ENCODE results near the gene PWWP2B.

PWWP2B gene

DNA sequence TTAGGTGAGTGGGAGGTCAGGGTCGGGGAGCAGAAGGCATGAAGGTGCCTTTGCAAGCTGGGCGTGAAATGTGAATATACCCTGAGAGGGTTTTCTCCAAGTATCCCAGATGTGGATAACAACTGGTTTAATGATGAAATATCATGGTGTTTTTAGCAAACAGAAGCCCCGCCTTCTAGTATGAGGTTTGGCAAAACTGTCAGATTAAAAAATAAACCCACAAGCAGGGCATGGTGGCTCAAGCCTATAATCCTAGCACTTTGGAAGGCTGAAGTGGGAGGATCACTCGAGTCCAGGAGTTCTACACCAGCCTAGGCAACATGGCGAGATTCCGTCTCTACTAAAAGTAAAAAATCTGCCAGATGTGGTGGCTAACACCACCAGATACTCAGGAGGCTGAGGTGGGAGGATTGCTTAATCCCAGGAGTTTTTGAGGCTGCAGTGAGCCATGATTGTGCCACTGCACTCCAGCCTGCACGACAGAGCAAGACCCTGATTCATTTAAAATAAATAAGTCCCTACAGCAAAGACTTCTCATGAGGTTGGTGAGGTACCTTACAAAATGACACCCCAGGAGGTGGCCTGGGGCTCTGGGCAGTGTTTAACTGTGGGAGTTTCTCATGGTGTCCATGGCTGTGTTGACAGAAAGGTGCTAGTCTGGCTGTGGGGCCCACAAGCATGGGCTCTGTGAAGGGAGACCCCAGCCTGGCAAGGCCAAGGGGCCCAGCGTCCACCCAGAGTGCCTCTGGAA is 6.7 kb upstream of the PWWP2B start:
- Histone ChIP-seq H3K36me3 (ENCODE audit: control insufficient read depth, insufficient read depth, low read length, severe bottlenecking) (no peaks in the 10 kb centered on the region), H3K9me3 (ENCODE audit: control insufficient read depth, low read length) (no peaks in the 10 kb centered on the region), H3K27me3 (replicated peaks; ENCODE audit: control insufficient read depth, insufficient read depth, low read length) (no peaks in the 10 kb centered on the region), H3K4me1 (ENCODE audit: control insufficient read depth, insufficient read depth, low read length) (peaks cover 25% of the 10 kb centered on the region), H3K4me3 (ENCODE audit: low read length) (no peak overlapping the region), H3K9ac (ENCODE audit: low read length) (peak overlapping the region; percentile 48)
- DNase-seq (ENCODE audit: low read depth): peak; percentile 52

GRCh38 chr10:132390921-132391675 is 5.9 kb upstream of the PWWP2B start:
- no peaks in the 10 kb centered on the region for H3K36me3 ChIP-seq (ENCODE audit: control insufficient read depth, insufficient read depth, low read length, severe bottlenecking)

DNA sequence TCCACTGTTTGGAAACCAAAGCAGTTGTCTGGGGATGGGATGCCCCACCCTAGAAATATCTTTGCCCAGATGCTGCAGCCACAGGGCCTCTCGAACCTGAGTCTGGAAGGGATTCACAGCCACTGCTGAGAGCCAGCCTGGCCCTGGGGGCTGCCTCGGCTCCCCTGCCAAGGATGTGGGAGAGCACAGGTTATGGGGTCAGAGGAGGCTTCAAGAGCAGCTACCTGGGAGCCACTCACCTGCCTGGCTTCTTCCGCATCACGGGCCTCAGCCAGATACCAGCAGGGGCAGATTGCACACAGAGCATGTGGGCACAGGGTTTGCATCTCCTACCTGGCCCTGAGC is 5.4 kb upstream of the PWWP2B start:
- H3K27me3 ChIP-seq (replicated peaks; ENCODE audit: control insufficient read depth, insufficient read depth, low read length): no peaks in the 10 kb centered on the region
- no peak for DNase-seq (ENCODE audit: low read depth)

More at GRCh38 chr10:132390921-132391675, 5.9 kb upstream of the PWWP2B start:
- H3K4me1 ChIP-seq (ENCODE audit: control insufficient read depth, insufficient read depth, low read length): peaks cover 30% of the 10 kb centered on the region
- H3K9ac ChIP-seq (ENCODE audit: low read length): no peak overlapping the region
- H3K9me3 ChIP-seq (ENCODE audit: control insufficient read depth, low read length): no peaks in the 10 kb centered on the region
- no peak overlapping the region for H3K4me3 ChIP-seq (ENCODE audit: low read length)
- no peak for DNase-seq (ENCODE audit: low read depth)
- H3K27me3 ChIP-seq (replicated peaks; ENCODE audit: control insufficient read depth, insufficient read depth, low read length): no peaks in the 10 kb centered on the region

DNA sequence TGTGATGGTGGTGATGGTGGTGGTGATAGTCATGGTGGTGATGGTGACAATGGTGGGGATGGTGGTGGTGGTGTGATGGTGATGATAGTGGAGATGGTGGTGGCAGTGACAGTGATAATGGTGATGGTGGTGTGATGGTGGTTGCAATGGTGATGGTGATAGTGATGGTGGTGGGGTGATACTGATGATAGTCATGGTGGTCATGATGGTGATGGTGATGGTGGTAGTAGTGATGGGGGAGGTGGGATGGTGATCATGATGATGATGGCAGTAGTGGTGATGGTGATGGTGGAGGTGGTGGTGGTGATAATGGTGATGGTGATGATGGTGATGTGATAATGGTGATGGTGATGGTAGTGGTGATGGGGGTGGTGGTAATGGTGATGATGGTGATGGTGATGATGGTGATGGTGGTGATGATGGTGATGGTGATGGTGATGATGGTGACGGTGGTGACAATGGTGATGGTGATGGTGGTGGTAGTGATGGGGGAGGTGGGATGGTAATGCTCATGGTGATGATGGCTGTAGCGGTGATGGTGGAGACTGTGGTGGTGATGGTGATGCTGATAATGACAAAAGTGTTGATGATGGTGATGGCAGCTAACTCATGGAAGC is 4.7 kb upstream of the PWWP2B start:
- no peaks in the 10 kb centered on the region for H3K9me3 ChIP-seq (ENCODE audit: control insufficient read depth, low read length)
- H3K27me3 ChIP-seq (replicated peaks; ENCODE audit: control insufficient read depth, insufficient read depth, low read length): no peaks in the 10 kb centered on the region
- H3K36me3 ChIP-seq (ENCODE audit: control insufficient read depth, insufficient read depth, low read length, severe bottlenecking): no peaks in the 10 kb centered on the region
- no peak overlapping the region for H3K9ac ChIP-seq (ENCODE audit: low read length)
- H3K4me3 ChIP-seq (ENCODE audit: low read length): no peak overlapping the region
- H3K4me1 ChIP-seq (ENCODE audit: control insufficient read depth, insufficient read depth, low read length): peaks cover 30% of the 10 kb centered on the region
- DNase-seq (ENCODE audit: low read depth): no peak

More for the DNA sequence above, 5.4 kb upstream of the PWWP2B start:
- peaks cover 30% of the 10 kb centered on the region for H3K4me1 ChIP-seq (ENCODE audit: control insufficient read depth, insufficient read depth, low read length)
- H3K9me3 ChIP-seq (ENCODE audit: control insufficient read depth, low read length): no peaks in the 10 kb centered on the region
- no peaks in the 10 kb centered on the region for H3K36me3 ChIP-seq (ENCODE audit: control insufficient read depth, insufficient read depth, low read length, severe bottlenecking)
- H3K9ac ChIP-seq (ENCODE audit: low read length): no peak overlapping the region
- no peak overlapping the region for H3K4me3 ChIP-seq (ENCODE audit: low read length)

GRCh38 chr10:132392811-132393694 is 3.9 kb upstream of the PWWP2B start:
- peaks cover 29% of the 10 kb centered on the region for H3K4me1 ChIP-seq (ENCODE audit: control insufficient read depth, insufficient read depth, low read length)
- H3K9ac ChIP-seq (ENCODE audit: low read length): no peak overlapping the region
- peak; percentile 46 for DNase-seq (ENCODE audit: low read depth)
- H3K9me3 ChIP-seq (ENCODE audit: control insufficient read depth, low read length): no peaks in the 10 kb centered on the region
- H3K36me3 ChIP-seq (ENCODE audit: control insufficient read depth, insufficient read depth, low read length, severe bottlenecking): no peaks in the 10 kb centered on the region
- no peak overlapping the region for H3K4me3 ChIP-seq (ENCODE audit: low read length)
- H3K27me3 ChIP-seq (replicated peaks; ENCODE audit: control insufficient read depth, insufficient read depth, low read length): no peaks in the 10 kb centered on the region

DNA sequence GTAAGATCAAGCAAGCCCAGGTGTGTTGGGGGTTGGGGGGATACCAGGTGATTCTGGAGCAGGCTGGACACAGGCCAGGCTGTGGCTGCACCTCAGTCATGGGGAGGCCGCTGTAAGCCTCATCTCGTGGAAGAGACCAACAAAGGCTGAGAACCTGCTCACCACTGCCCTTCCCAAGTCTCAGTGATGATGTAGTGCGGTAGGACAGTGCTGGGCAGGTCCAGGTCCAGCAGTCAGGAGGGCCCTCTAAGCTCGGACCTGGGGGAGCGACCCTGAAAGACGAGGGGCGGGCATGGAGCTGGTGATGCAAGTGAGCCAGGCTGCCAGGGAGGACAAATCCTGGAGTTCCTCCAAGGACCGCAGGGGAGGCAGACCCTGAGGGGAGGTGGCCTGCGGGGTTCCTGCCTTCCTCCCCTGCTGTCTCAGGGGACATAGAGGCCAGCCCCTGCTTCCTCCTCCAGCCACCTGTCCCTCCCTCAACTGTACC is 3.3 kb upstream of the PWWP2B start:
- H3K9ac ChIP-seq (ENCODE audit: low read length): no peak overlapping the region
- peaks cover 35% of the 10 kb centered on the region for H3K4me1 ChIP-seq (ENCODE audit: control insufficient read depth, insufficient read depth, low read length)
- no peak for DNase-seq (ENCODE audit: low read depth)

DNA sequence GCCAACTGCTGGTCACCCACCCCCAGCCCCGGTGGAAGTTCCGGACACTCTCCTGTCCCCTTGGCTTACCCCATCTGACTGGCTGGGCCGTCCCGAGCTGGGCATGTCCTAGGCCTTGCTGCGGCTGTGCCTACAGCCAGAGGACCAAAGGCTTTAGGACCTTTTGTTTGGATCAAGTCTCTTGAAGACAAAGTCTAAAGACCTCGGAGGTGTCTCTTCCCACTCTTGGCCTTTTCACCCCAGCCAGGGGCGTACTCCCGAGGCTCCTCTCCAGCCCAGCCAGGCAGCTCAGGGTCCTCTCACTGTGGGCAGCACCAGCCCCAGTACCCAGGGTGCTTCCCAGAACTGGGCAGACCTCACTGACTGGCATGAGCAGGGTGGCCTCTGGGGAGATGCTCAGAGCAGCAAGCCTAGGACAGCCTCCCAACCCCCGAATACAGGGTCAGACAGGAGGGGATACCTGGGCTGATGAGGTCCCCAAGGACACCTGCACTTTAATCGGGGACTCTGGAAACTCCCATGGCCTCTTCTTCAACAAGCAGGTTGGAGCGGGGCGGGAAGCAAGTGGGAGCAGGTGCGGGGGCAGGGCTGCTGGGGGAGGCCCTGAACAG is 2.7 kb upstream of the PWWP2B start:
- Histone ChIP-seq H3K9me3 (ENCODE audit: control insufficient read depth, low read length) (no peaks in the 10 kb centered on the region), H3K36me3 (ENCODE audit: control insufficient read depth, insufficient read depth, low read length, severe bottlenecking) (no peaks in the 10 kb centered on the region), H3K4me1 (ENCODE audit: control insufficient read depth, insufficient read depth, low read length) (peaks cover 30% of the 10 kb centered on the region), H3K27me3 (replicated peaks; ENCODE audit: control insufficient read depth, insufficient read depth, low read length) (no peaks in the 10 kb centered on the region), H3K4me3 (ENCODE audit: low read length) (no peak overlapping the region), H3K9ac (ENCODE audit: low read length) (no peak overlapping the region)
- DNase-seq (ENCODE audit: low read depth): no peak

More for the DNA sequence above, 3.3 kb upstream of the PWWP2B start:
- Histone ChIP-seq H3K27me3 (replicated peaks; ENCODE audit: control insufficient read depth, insufficient read depth, low read length) (no peaks in the 10 kb centered on the region), H3K4me3 (ENCODE audit: low read length) (no peak overlapping the region), H3K9me3 (ENCODE audit: control insufficient read depth, low read length) (no peaks in the 10 kb centered on the region), H3K36me3 (ENCODE audit: control insufficient read depth, insufficient read depth, low read length, severe bottlenecking) (no peaks in the 10 kb centered on the region)

DNA sequence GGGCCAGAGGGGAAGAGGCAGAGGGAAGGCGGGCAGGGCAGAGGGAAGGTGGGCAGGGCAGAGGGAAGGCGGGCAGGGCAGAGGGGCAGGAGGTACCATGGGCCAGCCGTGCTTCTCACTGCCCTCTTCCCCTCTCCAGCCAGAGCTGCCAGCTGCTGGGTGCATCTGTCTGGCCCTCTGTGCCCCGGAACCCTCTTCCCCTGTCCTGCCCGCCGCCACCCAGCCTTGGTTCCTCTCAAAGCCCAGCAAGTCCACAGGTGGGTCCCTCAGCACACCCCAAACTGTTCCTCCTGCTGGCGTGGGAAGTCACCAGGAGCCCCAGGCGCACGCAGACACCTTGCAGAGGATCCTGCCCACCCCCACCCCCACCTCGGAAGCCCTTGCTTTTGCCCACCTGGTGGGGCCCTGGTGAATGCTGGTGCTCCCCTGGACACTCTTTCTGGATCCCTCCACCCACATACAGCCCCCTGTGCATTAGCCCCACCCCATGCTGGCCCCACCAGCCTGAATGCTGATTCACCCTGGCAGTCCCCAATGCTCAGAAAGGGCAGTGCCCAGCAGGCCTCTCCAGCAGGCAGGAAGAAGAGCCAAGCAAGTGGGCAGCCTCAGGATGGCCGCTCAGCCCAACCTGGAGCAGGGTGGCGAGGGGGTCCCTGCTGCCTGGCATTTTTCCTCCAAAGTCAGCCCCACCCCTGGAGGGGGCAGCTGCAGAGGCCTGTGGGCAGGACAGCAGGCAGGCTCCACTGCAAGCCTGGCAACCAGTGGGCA is 1.9 kb upstream of the PWWP2B start:
- peak overlapping the region; percentile 82 for H3K9ac ChIP-seq (ENCODE audit: low read length)
- no peaks in the 10 kb centered on the region for H3K9me3 ChIP-seq (ENCODE audit: control insufficient read depth, low read length)
- no peaks in the 10 kb centered on the region for H3K36me3 ChIP-seq (ENCODE audit: control insufficient read depth, insufficient read depth, low read length, severe bottlenecking)
- H3K4me3 ChIP-seq (ENCODE audit: low read length): peak overlapping the region; percentile 71
- no peaks in the 10 kb centered on the region for H3K27me3 ChIP-seq (replicated peaks; ENCODE audit: control insufficient read depth, insufficient read depth, low read length)
- peaks cover 22% of the 10 kb centered on the region for H3K4me1 ChIP-seq (ENCODE audit: control insufficient read depth, insufficient read depth, low read length)
- no peak for DNase-seq (ENCODE audit: low read depth)

DNA sequence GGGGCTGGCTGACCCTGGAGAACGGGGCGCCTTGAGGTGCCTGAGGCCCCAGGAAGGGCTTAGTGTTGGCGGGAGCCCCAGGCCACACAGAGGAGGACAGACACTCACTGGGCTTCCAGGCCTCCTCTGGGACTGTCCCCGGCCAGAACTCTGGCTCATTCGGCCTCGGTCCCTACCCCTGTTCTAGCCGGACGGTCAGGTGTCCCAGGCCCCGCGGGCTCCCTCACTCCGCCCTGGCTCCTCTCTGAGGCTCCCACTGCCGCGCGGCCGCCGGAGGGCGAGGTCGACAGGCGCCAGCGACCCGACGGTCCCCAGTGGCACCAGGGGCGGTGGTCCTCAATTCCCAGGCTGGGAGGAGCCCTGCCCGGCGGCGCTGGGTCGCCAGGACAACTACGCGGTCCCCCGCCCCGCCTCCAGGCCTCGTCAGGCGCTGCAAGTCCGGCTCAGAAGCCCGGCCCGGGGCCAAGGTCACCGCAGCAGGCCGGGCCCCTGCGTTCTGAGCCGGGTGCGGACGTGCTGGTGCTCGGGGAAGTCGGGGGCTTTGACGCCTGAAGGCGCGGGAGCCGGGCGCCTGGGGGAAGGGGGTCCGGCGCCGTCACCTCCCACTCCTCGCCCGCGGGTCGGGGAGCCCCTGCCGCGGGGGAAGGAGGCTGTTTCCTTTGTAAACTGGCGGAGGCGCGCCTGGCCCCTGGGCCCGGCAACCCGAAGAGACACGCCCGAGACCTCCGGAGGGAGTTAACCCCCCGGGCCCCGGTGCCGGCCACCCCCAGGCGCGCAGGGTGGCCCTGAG is 1.1 kb upstream of the PWWP2B start:
- DNase-seq (ENCODE audit: low read depth): no peak
- no peaks in the 10 kb centered on the region for H3K9me3 ChIP-seq (ENCODE audit: control insufficient read depth, low read length)
- peak overlapping the region; percentile 82 for H3K9ac ChIP-seq (ENCODE audit: low read length)
- peak overlapping the region; percentile 71 for H3K4me3 ChIP-seq (ENCODE audit: low read length)
- peaks cover 15% of the 10 kb centered on the region for H3K4me1 ChIP-seq (ENCODE audit: control insufficient read depth, insufficient read depth, low read length)
- no peaks in the 10 kb centered on the region for H3K27me3 ChIP-seq (replicated peaks; ENCODE audit: control insufficient read depth, insufficient read depth, low read length)
- H3K36me3 ChIP-seq (ENCODE audit: control insufficient read depth, insufficient read depth, low read length, severe bottlenecking): no peaks in the 10 kb centered on the region

All from adipocyte (in vitro differentiated cells).